ENCODE results near the gene ABHD15. TPM values are rescaled to one million over a fixed set of nuclear protein-coding genes. Genes with fewer than 3 reads are reported as not detected.

The ABHD15 gene
- total RNA-seq, 1 donor from 2014 or later = 7.0 TPM

DNA sequence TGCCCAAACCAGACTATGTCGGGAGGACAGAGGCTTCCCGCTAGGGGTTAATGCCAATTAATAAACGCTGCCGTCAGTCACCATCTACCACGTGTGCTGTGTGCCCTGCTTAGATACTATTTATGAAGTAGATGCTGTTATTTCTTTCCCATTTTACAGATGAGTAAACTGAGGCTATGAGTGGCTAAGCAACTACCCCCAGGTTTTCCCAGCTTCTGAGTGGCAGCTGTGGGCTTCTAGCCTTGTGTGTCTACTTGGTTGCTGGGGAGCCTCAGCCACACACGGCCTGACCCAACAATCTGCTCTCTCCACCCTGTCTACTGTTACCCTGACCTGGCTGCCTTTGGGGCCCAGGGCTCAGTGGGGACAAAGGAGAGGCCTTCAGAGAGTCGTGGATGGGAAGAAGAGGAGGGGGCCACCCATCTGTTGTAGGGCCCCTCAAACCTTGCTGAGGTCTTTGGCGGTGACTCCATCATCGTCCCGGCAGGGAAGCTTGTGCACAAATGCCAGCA is 15.5 kb upstream of the ABHD15 start:
- no peak for DNase-seq

- no peak for DNase-seq
These were observed 14.9 kb upstream of the ABHD15 start for GRCh38 chr17:29581583-29582253.

DNA sequence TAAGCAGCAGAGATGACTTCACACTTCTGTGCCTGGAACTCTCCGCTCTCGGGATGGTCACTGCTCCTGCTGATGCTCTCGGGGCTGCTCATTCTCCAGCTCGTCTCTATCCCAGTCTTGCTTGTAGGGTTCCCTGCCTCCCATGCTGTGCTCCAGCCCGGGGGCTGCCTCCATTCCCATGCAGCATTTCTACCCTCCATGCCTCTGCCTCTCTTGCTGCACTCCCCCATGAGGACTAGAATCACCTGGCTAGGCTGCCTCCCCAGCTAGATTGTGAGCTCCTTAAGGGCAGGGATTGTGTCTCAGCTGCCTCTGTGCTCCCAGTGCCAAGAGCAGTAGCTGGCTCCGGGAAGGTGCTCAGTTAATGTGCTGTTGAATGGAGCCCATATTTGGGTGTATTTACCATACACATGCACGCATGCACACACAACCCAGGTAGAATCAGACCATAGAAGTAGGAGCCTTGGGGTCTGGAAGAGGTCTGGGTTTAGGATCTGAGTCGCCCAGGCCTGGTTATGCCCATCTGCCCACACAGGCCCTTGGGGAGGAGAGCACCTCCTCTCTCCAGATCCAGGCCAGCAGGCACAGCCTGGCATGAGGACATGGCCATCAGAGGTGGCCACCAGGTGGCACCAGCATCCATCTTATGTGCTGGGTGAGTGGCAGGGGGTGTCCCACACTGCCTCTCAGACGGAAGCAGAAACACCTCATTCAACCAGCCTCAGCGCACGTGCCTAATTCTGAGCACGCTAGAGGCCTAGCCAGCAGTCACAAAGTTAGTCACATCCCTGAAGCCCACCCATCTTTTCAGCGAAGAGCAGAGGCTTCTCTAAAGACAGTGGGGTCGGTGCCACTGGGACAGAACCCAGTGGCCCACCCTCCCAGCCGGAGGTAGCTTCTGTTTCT is 13.3 kb upstream of the ABHD15 start:
- DNase-seq = no peak

DNA sequence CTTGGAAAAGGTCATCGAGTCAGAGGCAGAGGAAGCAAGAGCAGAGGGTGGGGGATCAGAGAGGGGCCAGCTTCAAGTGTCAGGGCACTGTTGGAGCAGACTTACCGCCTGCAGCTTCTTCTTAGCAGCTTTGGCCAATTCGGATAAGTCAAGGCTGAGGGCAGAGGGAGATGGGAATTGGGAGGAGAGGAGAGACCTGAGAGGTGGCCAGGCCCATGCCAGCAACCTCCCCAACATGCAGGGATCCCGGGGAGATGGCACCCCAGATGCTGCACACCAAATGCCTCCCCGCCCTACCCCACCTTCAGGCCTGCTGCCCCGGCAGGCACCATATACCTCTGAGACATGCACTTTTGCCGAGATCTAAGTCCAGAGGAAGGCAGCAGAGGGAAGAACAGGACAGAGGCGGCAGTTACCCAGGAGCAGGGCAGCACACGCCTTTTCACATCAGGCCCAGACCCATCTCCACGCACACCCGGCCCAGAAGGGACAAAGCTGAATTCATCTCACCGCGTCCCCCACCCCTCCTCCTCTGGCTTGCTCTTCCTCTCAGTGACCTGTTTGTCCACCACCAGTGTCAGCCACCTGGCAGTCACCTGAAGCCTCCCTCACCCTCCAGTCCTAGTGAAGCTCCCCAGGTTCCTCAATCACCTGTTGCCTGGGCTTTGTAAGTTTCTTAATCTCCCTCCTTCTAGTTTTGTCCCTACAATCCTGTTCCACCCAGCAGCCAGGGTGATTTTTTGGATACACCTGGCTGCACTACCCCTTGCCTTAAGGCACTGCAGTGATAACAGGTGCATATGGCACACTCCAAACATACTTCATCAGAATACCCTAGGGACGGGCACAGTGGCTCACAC is 12.0 kb upstream of the ABHD15 start:
- DNase-seq = no peak

DNA sequence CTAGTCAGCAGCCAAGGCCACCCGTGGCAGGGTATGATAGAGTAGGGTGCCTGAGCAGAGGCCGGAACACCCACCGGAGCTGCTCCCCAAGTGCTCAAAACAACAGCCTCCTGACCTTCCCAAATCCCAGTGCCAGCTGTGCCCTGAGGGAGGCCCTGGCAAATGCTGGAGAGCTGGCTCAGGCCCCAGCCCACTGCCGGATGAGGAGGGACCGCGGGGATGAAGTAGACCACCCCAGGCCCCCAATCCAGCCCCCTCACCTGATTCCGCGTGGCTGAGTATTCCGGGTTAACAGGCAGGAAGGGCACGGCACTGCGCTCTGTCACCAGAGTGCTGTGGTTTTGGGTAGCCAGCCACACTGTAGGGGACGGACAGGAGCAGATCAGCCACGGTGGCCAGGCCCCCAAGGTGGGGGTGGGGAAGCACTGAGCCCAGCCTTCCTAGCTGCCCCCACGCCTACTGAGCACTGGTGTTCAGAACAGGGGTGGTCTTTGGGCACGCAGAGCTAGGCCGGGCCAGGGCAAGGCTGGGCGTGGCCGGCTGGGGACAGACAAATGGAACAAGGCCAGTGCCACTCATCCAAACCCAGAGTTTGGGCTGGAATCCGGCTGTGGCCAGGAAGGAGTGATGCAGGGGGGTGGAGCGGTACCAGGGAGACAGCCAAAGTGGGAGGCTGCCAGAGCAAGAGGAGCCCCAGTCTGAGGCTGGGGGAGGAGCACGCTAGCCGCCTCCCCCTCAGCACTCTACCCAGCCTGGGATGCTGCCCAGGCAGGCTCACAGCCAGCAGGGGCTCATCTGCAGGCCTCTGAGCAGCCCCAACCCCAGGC is 10.8 kb upstream of the ABHD15 start:
- no peak for DNase-seq

DNA sequence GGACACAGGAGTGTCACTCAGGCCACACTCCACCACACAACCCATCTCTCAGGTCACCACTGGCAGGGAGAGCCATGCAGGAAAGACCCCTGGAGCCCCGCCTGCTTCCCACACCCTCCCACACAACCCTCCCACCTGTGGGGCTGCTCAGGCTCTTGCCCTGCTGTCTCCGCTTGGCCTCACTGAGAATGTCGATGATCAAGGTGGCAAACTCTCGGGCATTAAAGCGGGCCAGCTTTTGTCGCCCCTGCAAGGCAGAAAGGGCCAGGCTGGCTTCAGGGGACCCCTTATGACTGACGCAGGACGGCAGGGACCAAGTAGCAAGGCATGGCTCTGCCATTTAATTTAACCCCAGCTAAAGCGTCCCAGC is 10.1 kb upstream of the ABHD15 start:
- no peak for DNase-seq

DNA sequence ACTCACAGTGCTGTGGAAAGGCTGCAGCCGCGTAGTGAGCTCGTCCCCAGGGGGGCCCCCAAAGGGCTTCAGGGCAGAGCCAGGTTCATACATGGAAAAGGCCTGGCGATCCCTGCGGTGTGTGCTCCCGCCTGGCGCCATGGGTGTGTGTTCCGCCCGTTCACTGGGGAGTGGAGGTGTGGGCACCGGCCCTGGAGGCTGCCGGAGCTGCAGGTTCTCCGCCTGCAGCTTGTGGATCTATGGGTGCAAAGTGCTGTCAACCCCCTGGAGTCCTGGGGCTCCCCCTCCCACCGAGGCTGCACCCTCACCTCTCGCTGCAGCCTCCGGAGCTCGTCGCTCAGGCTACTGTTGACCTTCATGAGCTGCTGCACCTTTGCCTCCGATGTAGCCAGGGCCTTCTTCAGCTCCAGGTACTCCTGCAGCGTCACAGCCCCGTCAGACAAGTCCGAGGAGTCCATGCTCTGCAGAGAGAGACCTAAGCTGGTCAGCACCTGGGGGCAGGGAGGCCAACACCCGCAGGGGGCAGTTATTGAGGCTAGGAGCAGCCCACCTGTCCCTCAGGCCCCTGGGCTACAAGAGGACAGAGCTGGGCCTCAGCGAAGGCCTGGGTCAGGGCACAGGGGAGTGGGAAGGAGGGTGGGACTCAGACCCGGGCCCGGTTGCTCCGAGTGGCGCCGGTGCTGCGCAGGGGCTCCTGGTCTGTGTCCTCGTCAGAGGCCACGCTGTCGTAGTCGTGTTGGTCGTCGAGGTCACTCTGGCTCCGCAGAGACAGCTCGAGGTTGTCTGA is 9.6 kb upstream of the ABHD15 start:
- no peak for DNase-seq

- no peak for DNase-seq
These were observed 8.8 kb upstream of the ABHD15 start for GRCh38 chr17:29575511-29576213.

DNA sequence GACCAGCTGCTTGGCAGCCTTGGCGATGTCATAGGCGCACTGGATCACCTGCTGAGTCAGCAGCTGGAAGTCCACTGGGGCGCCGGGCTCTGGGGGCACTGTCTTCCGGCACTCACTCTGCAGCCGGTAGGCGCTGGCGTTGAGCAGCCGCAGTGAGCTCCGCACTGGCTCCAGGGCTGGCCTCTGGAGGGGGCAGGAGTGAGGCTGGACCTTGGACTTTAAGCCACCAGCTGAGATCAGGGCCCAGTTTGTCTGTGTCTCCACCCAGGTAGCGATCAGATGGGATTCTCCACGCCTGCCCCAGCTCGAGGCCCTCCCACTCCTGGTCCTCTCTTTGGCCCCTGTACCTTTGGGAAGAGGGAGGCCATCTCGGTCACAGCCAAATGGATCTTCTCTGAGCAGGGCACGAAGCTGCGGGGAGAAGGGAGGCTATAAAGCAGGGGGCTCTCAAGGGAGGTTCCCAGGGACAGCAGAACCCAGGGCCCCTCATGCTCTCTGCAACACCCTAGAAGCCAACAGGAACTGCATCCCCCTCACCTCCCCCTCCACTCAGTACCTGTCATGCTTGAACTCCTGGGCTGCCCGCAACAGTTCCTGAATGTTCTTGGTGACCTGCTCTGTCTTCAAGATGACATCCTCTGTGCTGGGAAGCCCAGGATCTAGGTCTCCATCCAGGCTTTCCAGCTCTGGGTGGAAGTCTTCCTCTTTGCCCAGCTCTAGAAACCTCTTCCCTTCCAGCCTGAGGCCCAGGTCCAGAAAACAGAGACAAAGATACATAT is 8.1 kb upstream of the ABHD15 start:
- DNase-seq = no peak

DNA sequence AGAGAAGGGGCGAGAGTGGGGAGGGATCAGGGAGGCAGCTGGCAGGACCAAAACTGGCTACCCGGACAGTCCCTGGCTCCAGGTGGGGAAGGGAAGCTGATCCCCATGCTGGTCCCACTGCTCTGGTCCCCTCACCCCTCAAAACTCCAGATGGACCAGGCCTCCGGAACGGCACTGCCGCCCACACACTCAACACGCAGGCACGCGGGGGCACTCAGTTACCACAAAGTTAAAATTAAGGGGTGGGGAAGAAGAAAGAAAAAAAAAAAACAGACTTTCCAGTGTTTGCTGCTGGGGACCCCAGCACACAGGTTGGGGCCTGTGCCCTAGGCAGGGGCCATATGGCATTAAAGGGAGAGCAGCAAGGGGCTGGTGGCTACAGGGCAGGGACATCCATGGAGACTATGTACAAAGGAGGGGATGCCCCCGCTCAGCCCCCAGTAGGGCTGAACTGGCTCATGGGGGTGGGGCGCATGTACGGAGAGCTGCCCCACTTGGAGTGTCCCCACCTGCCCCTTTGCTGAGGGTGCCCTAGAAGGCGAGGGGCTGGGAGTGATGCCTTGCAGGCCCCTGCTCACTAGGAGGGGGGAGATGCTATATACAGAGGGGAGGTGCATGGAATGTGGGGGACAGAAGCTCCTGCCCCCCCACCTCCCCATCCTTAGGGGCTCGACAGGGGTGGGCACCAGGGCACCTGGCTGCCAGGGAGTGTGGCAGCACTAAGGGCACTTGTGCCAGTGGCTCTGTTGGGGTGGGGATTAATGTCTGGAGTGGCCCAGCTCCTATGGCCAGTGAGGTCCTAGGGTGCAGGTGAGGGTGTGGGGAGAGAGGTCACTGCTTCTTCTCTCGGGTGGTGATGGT is 7.3 kb upstream of the ABHD15 start:
- DNase-seq = no peak

DNA sequence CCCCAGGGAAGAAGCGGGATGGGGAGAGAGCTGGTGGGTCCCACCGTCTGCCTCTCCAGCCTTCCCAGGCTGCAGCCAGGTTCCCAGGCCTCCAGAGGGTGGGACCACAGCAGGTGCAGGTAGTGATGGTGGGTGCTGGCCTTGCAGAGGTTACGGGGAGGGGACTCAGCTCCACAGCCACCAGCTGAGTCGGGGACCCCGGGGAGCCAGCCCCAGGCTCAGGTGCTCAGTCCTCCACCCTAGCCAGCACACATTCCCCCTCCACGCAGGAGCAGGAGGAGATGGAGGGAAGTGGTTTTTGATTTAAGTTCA is 6.7 kb upstream of the ABHD15 start:
- DNase-seq = no peak

DNA sequence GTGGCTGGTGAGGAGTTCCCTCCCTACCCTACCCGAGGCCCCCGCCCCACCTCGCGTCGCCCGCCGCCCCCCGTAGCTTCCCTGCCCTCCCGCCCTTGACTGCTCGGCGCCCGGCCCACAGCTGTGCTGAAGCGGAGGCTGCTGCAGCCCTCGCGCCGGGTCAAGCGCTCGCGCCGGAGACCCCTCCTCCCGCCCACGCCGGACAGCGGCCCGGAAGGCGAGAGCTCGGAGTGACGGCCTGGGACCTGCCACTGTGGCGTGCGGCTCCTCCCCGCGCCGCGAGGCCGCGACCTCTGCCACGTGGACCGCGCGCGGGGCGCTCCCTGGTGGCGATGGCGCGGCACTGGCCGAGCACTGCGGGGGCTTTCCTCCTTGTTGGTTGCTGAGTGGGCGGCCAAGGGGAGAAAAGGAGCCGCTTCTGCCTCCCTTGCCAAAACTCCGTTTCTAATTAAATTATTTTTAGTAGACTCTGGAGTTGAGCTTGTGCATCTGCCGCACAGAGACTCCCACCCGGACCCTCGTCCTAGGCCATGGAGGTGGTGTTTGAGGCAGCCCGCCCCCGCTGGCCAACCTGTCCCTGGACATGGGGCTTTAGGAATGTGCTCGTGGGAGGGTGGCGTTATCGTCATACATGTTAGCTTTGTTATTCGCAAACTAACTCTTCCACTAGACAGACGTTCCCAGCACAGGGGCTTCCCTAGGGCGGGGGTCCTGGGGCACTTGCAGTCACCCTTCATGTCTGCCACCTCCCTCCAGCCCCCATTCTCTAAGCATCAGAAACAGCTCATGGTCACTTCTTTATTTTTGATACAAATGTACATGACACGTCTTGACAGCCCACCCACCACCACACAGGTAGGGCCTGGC is 6.1 kb upstream of the ABHD15 start:
- DNase-seq = peak; percentile 43

GRCh38 chr17:29571883-29572681 is 5.2 kb upstream of the ABHD15 start:
- no peak for DNase-seq

GRCh38 chr17:29571486-29571882 is 4.6 kb upstream of the ABHD15 start:
- no peak for DNase-seq

DNA sequence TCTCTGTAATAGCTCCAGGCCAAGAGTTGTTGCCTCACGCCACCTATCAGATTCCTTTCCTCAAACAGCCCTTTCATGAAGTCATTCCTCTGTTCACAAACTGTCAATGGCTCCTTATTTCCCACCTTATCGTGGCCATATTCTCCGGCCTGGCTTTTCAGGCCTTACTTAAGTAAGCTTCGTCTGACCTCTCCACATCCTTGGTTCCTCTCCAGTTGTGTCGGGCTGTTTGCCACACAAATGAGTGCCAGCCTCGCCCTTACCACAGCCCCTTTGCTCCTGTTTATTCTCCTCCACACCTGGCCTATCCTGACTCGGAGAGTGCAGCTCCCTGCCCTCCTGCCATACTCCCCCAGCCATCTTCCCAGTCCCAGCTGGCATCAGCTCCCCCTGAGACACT is 3.7 kb upstream of the ABHD15 start:
- DNase-seq = no peak

GRCh38 chr17:29569245-29569950 is 2.6 kb upstream of the ABHD15 start:
- no peak for DNase-seq
